ENCODE measurements around the gene SAFB2.

DNA sequence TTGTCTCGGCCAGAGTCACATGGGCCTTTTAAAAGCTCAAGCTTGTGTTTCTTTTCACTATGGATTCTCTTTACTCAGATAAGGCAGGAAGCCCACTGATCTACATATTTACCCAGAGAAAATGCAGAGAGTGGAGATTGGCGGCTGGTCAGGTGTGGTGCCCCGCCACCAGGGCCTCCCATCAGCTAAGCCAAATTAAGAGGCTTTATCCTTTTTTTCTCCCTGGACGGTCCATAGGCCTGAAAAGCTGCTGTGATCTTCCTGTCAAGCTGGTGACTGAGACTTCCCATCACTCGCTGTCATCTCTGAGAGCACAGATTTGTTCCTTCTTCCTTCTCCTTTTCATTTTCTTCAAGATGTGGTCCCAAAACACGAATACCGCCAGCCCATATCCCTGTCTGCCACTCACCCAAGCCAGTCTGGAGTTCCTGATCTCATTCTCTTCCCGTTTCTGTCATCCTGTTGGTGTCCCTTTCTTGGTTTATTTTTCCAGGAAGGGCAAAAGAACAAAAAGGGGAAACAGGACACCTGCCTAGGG is 2.2 kb upstream of the SAFB2 start:
- TF ChIP-seq EP300 (IDR thresholded peaks at IDR 0.05; ENCODE audit: borderline replicate concordance in 1 of 2, control insufficient read depth in 1 of 2, low read depth in 2 of 2, low read length in 2 of 2) (no peak), RFX5 (IDR thresholded peaks at IDR 0.05; ENCODE audit: low read depth, low read length) (no peak), JUNB (IDR thresholded peaks at IDR 0.05) (no peak)
- TF ChIP-seq, protein P1, sequence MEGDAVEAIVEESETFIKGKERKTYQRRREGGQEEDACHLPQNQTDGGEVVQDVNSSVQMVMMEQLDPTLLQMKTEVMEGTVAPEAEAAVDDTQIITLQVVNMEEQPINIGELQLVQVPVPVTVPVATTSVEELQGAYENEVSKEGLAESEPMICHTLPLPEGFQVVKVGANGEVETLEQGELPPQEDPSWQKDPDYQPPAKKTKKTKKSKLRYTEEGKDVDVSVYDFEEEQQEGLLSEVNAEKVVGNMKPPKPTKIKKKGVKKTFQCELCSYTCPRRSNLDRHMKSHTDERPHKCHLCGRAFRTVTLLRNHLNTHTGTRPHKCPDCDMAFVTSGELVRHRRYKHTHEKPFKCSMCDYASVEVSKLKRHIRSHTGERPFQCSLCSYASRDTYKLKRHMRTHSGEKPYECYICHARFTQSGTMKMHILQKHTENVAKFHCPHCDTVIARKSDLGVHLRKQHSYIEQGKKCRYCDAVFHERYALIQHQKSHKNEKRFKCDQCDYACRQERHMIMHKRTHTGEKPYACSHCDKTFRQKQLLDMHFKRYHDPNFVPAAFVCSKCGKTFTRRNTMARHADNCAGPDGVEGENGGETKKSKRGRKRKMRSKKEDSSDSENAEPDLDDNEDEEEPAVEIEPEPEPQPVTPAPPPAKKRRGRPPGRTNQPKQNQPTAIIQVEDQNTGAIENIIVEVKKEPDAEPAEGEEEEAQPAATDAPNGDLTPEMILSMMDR (IDR thresholded peaks at IDR 0.05 in 2 of 3, conservative IDR thresholded peaks at IDR 0.05 in 1 of 3; ENCODE audit: control insufficient read depth in 2 of 3, extremely low read depth in 1 of 3, insufficient read depth in 1 of 3, low read depth in 3 of 3, low read length in 3 of 3) = no peak
